ENCODE data around the gene GPRIN3. TPM values are rescaled to one million over a fixed set of nuclear protein-coding genes. Genes with fewer than 3 reads are reported as not detected.

GPRIN3 gene
- polyA plus RNA-seq, 1 donor (not counting 4 experiments of a cell fraction or from before 2014, with no cell fraction given): not detected

DNA sequence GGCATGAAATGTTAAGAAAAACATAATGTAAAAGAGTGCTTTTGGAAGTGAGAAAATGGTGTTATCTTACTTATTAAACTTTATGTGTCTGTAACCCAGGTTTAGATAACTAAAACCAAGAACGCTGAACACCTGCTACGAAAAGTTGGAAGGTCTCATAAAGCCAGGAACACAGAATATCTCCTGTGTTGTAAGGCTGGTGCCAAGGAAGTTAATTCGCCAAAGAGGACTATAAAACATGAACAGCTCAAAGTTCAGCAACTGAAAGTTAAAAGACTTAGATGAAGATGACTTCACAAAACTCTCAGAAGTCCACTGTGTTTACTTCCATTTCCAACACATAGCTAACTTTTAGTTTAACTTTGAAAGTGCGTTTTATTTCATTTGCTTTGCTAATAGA is 54.3 kb downstream of the GPRIN3 start:
- Histone ChIP-seq H3K9ac (ENCODE audit: control insufficient read depth, extremely low read depth, insufficient read depth, low read length) (no peak overlapping the region), H3K4me2 (ENCODE audit: control insufficient read depth, extremely low read depth, insufficient read depth, low read depth, low read length) (no peak overlapping the region), H3K4me1 (ENCODE audit: control insufficient read depth, extremely low read depth, insufficient read depth, low read length) (no peaks in the 10 kb centered on the region), H3K9me3 (ENCODE audit: control insufficient read depth, low read depth, low read length) (no peaks in the 10 kb centered on the region), H3K36me3 (ENCODE audit: control insufficient read depth in 2 of 2, extremely low read depth in 1 of 2, insufficient read depth in 2 of 2, low read length in 2 of 2) (no peaks in the 10 kb centered on the region), H3K9me1 (ENCODE audit: control insufficient read depth, extremely low read depth, insufficient read depth, low read length) (no peaks in the 10 kb centered on the region), H3K27ac (ENCODE audit: control insufficient read depth, insufficient read depth, low read length) (no peak overlapping the region), H3K79me2 (ENCODE audit: control insufficient read depth, insufficient read depth, low read length) (no peaks in the 10 kb centered on the region), H2AFZ (ENCODE audit: control insufficient read depth, low read length) (no peak overlapping the region), H3K4me3 (ENCODE audit: control insufficient read depth in 2 of 3, extremely low read depth in 1 of 3, insufficient read depth in 2 of 3, low read depth in 1 of 3, low read length in 3 of 3) (no peak overlapping the region), H4K20me1 (ENCODE audit: control insufficient read depth, extremely low read depth, insufficient read depth, low read length) (no peaks in the 10 kb centered on the region), H3K27me3 (ENCODE audit: control insufficient read depth, extremely low read depth, insufficient read depth, low read length) (peaks cover 15% of the 10 kb centered on the region)
- dilution Hi-C loops (cut with MboI; ENCODE audit: extremely low pct_ligation_motif_present, low sequenced_read_pairs): no loop called here
- FAIRE-seq (no peak), DNase-seq (ENCODE audit: low read depth, low spot score) (no peak)
- TF ChIP-seq, protein P1, sequence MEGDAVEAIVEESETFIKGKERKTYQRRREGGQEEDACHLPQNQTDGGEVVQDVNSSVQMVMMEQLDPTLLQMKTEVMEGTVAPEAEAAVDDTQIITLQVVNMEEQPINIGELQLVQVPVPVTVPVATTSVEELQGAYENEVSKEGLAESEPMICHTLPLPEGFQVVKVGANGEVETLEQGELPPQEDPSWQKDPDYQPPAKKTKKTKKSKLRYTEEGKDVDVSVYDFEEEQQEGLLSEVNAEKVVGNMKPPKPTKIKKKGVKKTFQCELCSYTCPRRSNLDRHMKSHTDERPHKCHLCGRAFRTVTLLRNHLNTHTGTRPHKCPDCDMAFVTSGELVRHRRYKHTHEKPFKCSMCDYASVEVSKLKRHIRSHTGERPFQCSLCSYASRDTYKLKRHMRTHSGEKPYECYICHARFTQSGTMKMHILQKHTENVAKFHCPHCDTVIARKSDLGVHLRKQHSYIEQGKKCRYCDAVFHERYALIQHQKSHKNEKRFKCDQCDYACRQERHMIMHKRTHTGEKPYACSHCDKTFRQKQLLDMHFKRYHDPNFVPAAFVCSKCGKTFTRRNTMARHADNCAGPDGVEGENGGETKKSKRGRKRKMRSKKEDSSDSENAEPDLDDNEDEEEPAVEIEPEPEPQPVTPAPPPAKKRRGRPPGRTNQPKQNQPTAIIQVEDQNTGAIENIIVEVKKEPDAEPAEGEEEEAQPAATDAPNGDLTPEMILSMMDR (optimal IDR thresholded peaks at IDR 0.05 in 1 of 3, IDR thresholded peaks at IDR 0.05 in 1 of 3, conservative IDR thresholded peaks at IDR 0.05 in 1 of 3; ENCODE audit: extremely low read depth in 1 of 3, insufficient read depth in 2 of 3, low read length in 3 of 3): no peak
- no peak for TF ChIP-seq EZH2 (IDR thresholded peaks at IDR 0.05; ENCODE audit: low read length)

DNA sequence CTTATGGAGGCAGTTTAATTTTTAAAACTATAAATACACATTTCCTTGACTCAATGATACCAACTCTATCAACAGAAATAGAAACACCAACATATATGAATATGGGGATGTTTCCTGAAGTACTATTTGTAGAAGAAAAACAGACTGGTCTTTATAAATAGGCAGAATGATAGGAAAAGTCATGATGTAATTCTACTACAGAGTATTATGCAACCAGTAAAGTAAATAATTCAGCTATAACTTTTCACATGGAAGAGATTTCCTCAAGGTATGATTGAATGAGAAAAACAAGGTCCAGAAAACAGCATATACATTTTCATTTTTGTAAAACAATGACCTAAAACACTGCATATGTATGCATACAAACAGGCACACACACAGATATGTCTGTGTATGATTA is 56.2 kb downstream of the GPRIN3 start:
- dilution Hi-C loops (cut with MboI; ENCODE audit: extremely low pct_ligation_motif_present, low sequenced_read_pairs): no loop called here
- Histone ChIP-seq H3K9me1 (ENCODE audit: control insufficient read depth, extremely low read depth, insufficient read depth, low read length) (no peaks in the 10 kb centered on the region), H3K27me3 (ENCODE audit: control insufficient read depth, extremely low read depth, insufficient read depth, low read length) (peaks cover 23% of the 10 kb centered on the region), H3K4me3 (ENCODE audit: control insufficient read depth in 2 of 3, extremely low read depth in 1 of 3, insufficient read depth in 2 of 3, low read depth in 1 of 3, low read length in 3 of 3) (no peak overlapping the region), H3K79me2 (ENCODE audit: control insufficient read depth, insufficient read depth, low read length) (no peaks in the 10 kb centered on the region), H3K4me2 (ENCODE audit: control insufficient read depth, extremely low read depth, insufficient read depth, low read depth, low read length) (no peak overlapping the region), H3K36me3 (ENCODE audit: control insufficient read depth in 2 of 2, extremely low read depth in 1 of 2, insufficient read depth in 2 of 2, low read length in 2 of 2) (no peaks in the 10 kb centered on the region), H3K4me1 (ENCODE audit: control insufficient read depth, extremely low read depth, insufficient read depth, low read length) (no peaks in the 10 kb centered on the region), H3K9me3 (ENCODE audit: control insufficient read depth, low read depth, low read length) (no peaks in the 10 kb centered on the region), H2AFZ (ENCODE audit: control insufficient read depth, low read length) (no peak overlapping the region), H4K20me1 (ENCODE audit: control insufficient read depth, extremely low read depth, insufficient read depth, low read length) (no peaks in the 10 kb centered on the region), H3K27ac (ENCODE audit: control insufficient read depth, insufficient read depth, low read length) (no peak overlapping the region), H3K9ac (ENCODE audit: control insufficient read depth, extremely low read depth, insufficient read depth, low read length) (no peak overlapping the region)
- DNase-seq (ENCODE audit: low read depth, low spot score): no peak
- FAIRE-seq: no peak
- TF ChIP-seq, protein P1 (optimal IDR thresholded peaks at IDR 0.05 in 1 of 3, IDR thresholded peaks at IDR 0.05 in 1 of 3, conservative IDR thresholded peaks at IDR 0.05 in 1 of 3; ENCODE audit: extremely low read depth in 1 of 3, insufficient read depth in 2 of 3, low read length in 3 of 3): no peak
- TF ChIP-seq EZH2 (IDR thresholded peaks at IDR 0.05; ENCODE audit: low read length): no peak

All from keratinocyte (primary cell).